GM21717 (cell line): ENCODE results near the gene LRRIQ3.

Experiments
- ATAC-seq: cut with Tn5 transposase; IDR thresholded peaks from one replicate; pipeline ENCODE4 v1.9.1; 2021; ENCODE audit warnings: mild to moderate bottlenecking, moderate library complexity; ENCODE audit not compliant: unreplicated experiment

LRRIQ3 gene

GRCh38 chr1:74113333-74113732 lies 84.6 kb downstream of the LRRIQ3 start:
- ATAC-seq = no peak

- ATAC-seq = no peak
Measured at GRCh38 chr1:74107394-74107793, 90.6 kb downstream of the LRRIQ3 start.

GRCh38 chr1:74091371-74091770 lies 106.6 kb downstream of the LRRIQ3 start:
- ATAC-seq = no peak

- no peak for ATAC-seq
Measured at GRCh38 chr1:74083128-74083527, 114.8 kb downstream of the LRRIQ3 start.

- ATAC-seq = no peak
Measured at GRCh38 chr1:74065081-74065480, 132.9 kb downstream of the LRRIQ3 start.

GRCh38 chr1:74057719-74058118 lies 140.3 kb downstream of the LRRIQ3 start:
- ATAC-seq = no peak

- no peak for ATAC-seq
Measured at GRCh38 chr1:74053407-74053806, 144.6 kb downstream of the LRRIQ3 start.

GRCh38 chr1:74050386-74050785 lies 147.6 kb downstream of the LRRIQ3 start:
- no peak for ATAC-seq

GRCh38 chr1:74038042-74038441 lies 159.9 kb downstream of the LRRIQ3 start:
- no peak for ATAC-seq

- ATAC-seq = no peak
Measured at GRCh38 chr1:74012583-74012982, 185.4 kb downstream of the LRRIQ3 start.

- no peak for ATAC-seq
Measured at GRCh38 chr1:74011736-74012135, 186.2 kb downstream of the LRRIQ3 start.

- ATAC-seq = no peak
Measured at GRCh38 chr1:74010206-74010605, 187.8 kb downstream of the LRRIQ3 start.

GRCh38 chr1:74005533-74005932 lies 192.4 kb downstream of the LRRIQ3 start:
- no peak for ATAC-seq

- no peak for ATAC-seq
Measured at GRCh38 chr1:74003806-74004205, 194.2 kb downstream of the LRRIQ3 start.

- no peak for ATAC-seq
Measured at GRCh38 chr1:73998348-73998959, 199.5 kb downstream of the LRRIQ3 start.

- no peak for ATAC-seq
Measured at GRCh38 chr1:73980324-73981040, 217.5 kb downstream of the LRRIQ3 start.

- no peak for ATAC-seq
Measured at GRCh38 chr1:73979684-73980083, 218.3 kb downstream of the LRRIQ3 start.

- no peak for ATAC-seq
Measured at GRCh38 chr1:73978964-73979363, 219.0 kb downstream of the LRRIQ3 start.
